ENCODE results near the gene GABRR3. TPM values are rescaled to one million over a fixed set of nuclear protein-coding genes. Genes with fewer than 3 reads are reported as not detected.

Gene GABRR3
- total RNA-seq, 1 donor from 2014 or later, result not detected

DNA sequence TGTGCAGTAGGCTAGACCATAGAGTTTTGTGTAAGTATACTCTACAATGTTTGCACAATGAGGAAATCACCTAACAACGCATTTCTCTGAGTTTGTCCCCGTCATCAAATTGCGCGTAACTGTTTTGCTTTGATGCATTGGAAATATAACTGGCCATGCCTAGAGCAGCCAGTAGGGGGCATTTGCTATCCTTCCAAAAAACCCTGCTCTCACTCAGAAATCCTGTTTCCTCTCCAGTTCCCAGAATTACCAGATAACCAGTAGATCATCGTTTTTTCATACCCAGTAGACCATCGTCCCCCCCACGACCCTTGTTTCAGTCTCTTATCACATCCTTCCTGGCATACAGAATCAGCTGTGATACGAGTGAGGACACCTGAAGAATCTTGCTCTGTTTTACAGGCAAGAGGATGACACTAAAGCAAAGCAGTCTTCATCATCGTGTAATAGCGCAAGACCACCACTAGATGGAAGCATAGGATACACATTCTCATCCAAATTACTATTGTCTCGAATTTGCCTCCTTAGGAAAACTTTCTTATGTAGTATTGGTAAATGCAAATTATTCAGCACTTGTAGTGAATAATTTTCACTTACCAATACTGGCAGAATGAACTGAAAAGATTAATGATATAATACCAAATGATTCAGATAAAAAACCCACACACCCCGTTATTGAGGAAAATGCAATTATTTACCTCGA lies 4.4 kb upstream of the GABRR3 start:
- intact Hi-C loops (cut with DNase I), result loop anchor here (10.0 kb wide), 1 partner anchor 275 kb away; no protein-coding TSS in a partner anchor
- H3K27ac ChIP-seq, result no peak overlapping the region
- H3K9me3 ChIP-seq, result peaks cover 6% of the 10 kb centered on the region
- ATAC-seq (peak; percentile 96), DNase-seq (no peak)
- peaks cover 5% of the 10 kb centered on the region for H3K27me3 ChIP-seq (ENCODE audit: low read depth)
- H3K4me3 ChIP-seq, result peak overlapping the region; percentile 39
- TF ChIP-seq, protein P1, sequence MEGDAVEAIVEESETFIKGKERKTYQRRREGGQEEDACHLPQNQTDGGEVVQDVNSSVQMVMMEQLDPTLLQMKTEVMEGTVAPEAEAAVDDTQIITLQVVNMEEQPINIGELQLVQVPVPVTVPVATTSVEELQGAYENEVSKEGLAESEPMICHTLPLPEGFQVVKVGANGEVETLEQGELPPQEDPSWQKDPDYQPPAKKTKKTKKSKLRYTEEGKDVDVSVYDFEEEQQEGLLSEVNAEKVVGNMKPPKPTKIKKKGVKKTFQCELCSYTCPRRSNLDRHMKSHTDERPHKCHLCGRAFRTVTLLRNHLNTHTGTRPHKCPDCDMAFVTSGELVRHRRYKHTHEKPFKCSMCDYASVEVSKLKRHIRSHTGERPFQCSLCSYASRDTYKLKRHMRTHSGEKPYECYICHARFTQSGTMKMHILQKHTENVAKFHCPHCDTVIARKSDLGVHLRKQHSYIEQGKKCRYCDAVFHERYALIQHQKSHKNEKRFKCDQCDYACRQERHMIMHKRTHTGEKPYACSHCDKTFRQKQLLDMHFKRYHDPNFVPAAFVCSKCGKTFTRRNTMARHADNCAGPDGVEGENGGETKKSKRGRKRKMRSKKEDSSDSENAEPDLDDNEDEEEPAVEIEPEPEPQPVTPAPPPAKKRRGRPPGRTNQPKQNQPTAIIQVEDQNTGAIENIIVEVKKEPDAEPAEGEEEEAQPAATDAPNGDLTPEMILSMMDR (IDR thresholded peaks at IDR 0.05), result peak; percentile 84
- no peaks in the 10 kb centered on the region for H3K4me1 ChIP-seq
- H3K36me3 ChIP-seq, result no peaks in the 10 kb centered on the region

DNA sequence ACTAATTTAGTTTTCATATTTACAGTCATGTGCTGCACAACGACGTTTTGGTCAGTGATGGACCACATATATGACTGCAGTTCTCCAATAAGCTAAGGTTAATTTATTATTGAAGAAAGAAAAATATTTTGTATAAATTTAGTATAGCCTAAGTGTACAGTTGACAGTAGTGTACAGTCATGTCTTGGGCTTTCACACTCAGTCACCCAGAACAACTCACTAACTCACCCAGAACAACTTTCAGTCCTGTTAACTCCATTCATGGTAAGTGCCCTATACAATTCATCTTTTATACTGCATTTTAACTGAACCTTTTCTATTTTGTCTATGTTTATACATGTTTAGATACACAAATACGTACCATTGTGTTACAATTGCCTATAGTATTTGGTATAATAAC lies 3.8 kb upstream of the GABRR3 start:
- TF ChIP-seq, protein P1 (IDR thresholded peaks at IDR 0.05), result no peak
- Histone ChIP-seq H3K9me3 (peaks cover 6% of the 10 kb centered on the region), H3K27me3 (ENCODE audit: low read depth) (peaks cover 7% of the 10 kb centered on the region), H3K27ac (no peak overlapping the region), H3K4me1 (no peaks in the 10 kb centered on the region), H3K36me3 (no peaks in the 10 kb centered on the region), H3K4me3 (no peak overlapping the region)
- intact Hi-C loops (cut with DNase I), result no loop called here
- ATAC-seq, result no peak
- no peak for DNase-seq

DNA sequence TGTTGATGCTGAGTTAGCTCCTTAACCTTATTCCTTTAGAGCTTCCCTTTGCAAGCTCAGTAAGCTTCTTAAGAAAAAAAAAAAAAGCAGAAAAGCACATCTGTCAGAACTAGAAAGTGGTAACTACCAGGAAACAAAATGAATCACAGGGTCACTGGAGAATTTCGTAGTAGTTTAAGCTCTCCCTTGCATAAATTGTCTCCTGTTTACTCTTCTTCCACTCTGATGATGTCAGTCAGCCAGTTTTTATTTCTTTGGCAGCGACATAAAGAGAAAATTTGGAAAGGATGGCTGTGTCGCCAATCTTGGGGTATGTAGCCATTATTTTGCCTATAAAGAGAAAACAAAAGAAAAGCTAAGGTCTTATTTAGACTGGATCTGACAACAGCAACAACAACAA lies 3.2 kb upstream of the GABRR3 start:
- ATAC-seq, result no peak
- TF ChIP-seq, protein P1 (IDR thresholded peaks at IDR 0.05), result no peak
- H3K9me3 ChIP-seq, result peaks cover 6% of the 10 kb centered on the region
- H3K4me1 ChIP-seq, result no peaks in the 10 kb centered on the region
- peaks cover 10% of the 10 kb centered on the region for H3K27me3 ChIP-seq (ENCODE audit: low read depth)
- intact Hi-C loops (cut with DNase I), result no loop called here
- no peak overlapping the region for H3K27ac ChIP-seq
- DNase-seq, result no peak
- H3K36me3 ChIP-seq, result no peaks in the 10 kb centered on the region
- no peak overlapping the region for H3K4me3 ChIP-seq

DNA sequence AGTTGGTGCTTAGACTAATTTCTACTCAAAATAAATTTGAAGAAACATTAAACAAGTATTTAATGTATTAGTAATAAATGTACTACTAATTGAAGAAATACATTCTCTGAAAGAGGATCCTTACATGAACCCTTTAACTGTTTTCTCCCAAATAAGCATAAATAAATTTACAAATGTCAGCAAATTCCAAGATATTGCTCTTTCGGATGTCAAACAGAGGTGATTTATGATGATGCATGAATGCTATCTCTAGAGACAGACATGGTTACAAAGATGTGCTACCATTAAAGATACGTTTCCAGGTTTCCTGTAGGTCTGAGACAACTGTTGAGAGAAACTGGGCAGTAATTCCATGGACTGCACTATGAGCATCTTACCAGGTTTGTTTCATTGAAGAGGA lies 629 bp downstream of the GABRR3 start:
- H3K27ac ChIP-seq, result no peak overlapping the region
- H3K27me3 ChIP-seq (ENCODE audit: low read depth), result peaks cover 10% of the 10 kb centered on the region
- H3K4me3 ChIP-seq, result no peak overlapping the region
- no peak for ATAC-seq
- no peaks in the 10 kb centered on the region for H3K9me3 ChIP-seq
- TF ChIP-seq, protein P1 (IDR thresholded peaks at IDR 0.05), result no peak
- DNase-seq, result no peak
- no peaks in the 10 kb centered on the region for H3K4me1 ChIP-seq
- no peaks in the 10 kb centered on the region for H3K36me3 ChIP-seq
- intact Hi-C loops (cut with DNase I), result no loop called here

DNA sequence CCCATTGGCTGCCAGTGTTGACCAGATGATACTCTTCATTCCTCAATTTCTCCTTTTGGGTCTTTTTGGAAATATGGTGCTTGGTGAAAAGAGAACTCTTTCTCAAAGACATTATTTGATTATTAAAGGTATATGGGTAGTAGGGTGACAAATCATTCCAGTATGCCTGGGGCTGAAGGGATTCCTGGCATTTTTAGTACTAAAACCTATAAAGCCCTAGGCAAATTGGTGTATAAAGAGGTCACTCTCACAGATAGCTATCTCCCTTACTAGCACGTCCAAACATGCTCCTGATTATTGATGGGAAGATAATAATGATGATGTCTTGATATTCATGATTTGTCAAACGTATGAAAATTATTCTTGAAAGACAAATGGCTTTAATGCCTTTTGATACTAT lies 1.1 kb downstream of the GABRR3 start:
- Histone ChIP-seq H3K9me3 (no peaks in the 10 kb centered on the region), H3K36me3 (no peaks in the 10 kb centered on the region), H3K4me1 (no peaks in the 10 kb centered on the region), H3K4me3 (no peak overlapping the region), H3K27me3 (ENCODE audit: low read depth) (peaks cover 10% of the 10 kb centered on the region), H3K27ac (no peak overlapping the region)
- TF ChIP-seq, protein P1 (IDR thresholded peaks at IDR 0.05), result no peak
- ATAC-seq, result no peak
- no peak for DNase-seq
- intact Hi-C loops (cut with DNase I), result no loop called here
